IMR-90 (cell line): ENCODE data around the gene ZNF793. TPM values are rescaled to one million over a fixed set of nuclear protein-coding genes. Genes with fewer than 3 reads are reported as not detected.

ENCODE experiments used
- ATAC-seq: fragments of 200-7000 bp; cut with Tn5 transposase; 2 replicates; pipeline ENCODE4 v1.9.1; 2020; ENCODE audit warnings: low read depth, mild to moderate bottlenecking, moderate library complexity
- BruUV-seq: library from RNA; stranded (reverse); fragments of 400-500 nt; replicated peaks from 2 replicates; lab custom pipeline; 2021; lab: Mats Ljungman, UMichigan
- CTCF ChIA-PET: fragments of 300-600 bp; formaldehyde crosslinking; extraction: SDS; loops from one replicate; lab custom pipeline; 2021; ENCODE audit warnings: antibody characterized with exemption; lab: Yijun Ruan, JAX
- POLR2A ChIA-PET: fragments of 300-600 bp; sonication (Branson Sonifier 250); formaldehyde crosslinking; loops from one replicate; lab custom pipeline; 2022; ENCODE audit warnings: antibody characterized with exemption; ENCODE audit not compliant: unreplicated experiment; lab: Charles Lee
- DNase-seq: peaks from one replicate; pipeline ENCODE4 v3.0.0; 2013
- H2AFZ ChIP-seq: replicated peaks from 2 replicates; pipeline ENCODE3; 2013; ENCODE audit warnings: low read length, mild to moderate bottlenecking; ENCODE audit not compliant: poor library complexity
- H2AK5ac ChIP-seq: 2 replicates; pipeline ENCODE4 v1.6.1; 2013; ENCODE audit warnings: low read depth, low read length, inconsistent platforms
- H2AK9ac ChIP-seq: replicated peaks from 2 replicates; pipeline ENCODE3; 2013; ENCODE audit warnings: mild to moderate bottlenecking, low read depth, low read length, moderate library complexity; ENCODE audit not compliant: poor library complexity
- H2BK120ac ChIP-seq: 2 replicates; pipeline ENCODE4 v1.6.1; 2013; ENCODE audit warnings: low read depth, low read length, inconsistent platforms
- H2BK15ac ChIP-seq: 3 replicates; pipeline ENCODE4 v1.6.1; 2013; ENCODE audit warnings: low read depth, low read length, inconsistent platforms
- H2BK20ac ChIP-seq: 2 replicates; pipeline ENCODE4 v1.6.1; 2013; ENCODE audit warnings: low read depth, mild to moderate bottlenecking, inconsistent platforms, low read length, moderate library complexity
- H2BK5ac ChIP-seq: 2 replicates; pipeline ENCODE4 v1.6.1; 2013; ENCODE audit warnings: mild to moderate bottlenecking, low read depth, low read length, inconsistent platforms; ENCODE audit not compliant: poor library complexity, severe bottlenecking
- H3K14ac ChIP-seq: replicated peaks from 2 replicates; pipeline ENCODE4 v1.6.1; 2013; ENCODE audit warnings: low read depth, low read length, inconsistent platforms
- H3K18ac ChIP-seq: 2 replicates; pipeline ENCODE4 v1.6.1; 2013; ENCODE audit warnings: low read depth, low read length, control low read depth
- H3K23ac ChIP-seq: 2 replicates; pipeline ENCODE4 v1.6.1; 2013; ENCODE audit warnings: low read depth, low read length, inconsistent platforms
- H3K27ac ChIP-seq: 2 replicates; pipeline ENCODE4 v1.5.1; 2013; ENCODE audit warnings: mild to moderate bottlenecking, control low read depth, low read length; ENCODE audit not compliant: insufficient read depth
- H3K27me3 ChIP-seq: 2 replicates; pipeline ENCODE4 v1.6.1; 2013; ENCODE audit warnings: low read length; ENCODE audit not compliant: control insufficient read depth, insufficient read depth
- H3K36me3 ChIP-seq: 2 replicates; pipeline ENCODE4 v1.6.1; 2013; ENCODE audit warnings: low read length, mixed read lengths; ENCODE audit not compliant: control insufficient read depth, insufficient read depth
- H3K4ac ChIP-seq: 2 replicates; pipeline ENCODE4 v1.6.1; 2013; ENCODE audit warnings: low read depth, low read length, inconsistent platforms
- H3K4me1 ChIP-seq: 2 replicates; pipeline ENCODE4 v1.6.1; 2013; ENCODE audit warnings: low read length, mixed read lengths; ENCODE audit not compliant: control insufficient read depth, insufficient read depth
- H3K4me2 ChIP-seq: 2 replicates; pipeline ENCODE4 v1.6.1; 2013; ENCODE audit warnings: low read depth, mild to moderate bottlenecking, control low read depth, low read length, moderate library complexity
- H3K4me3 ChIP-seq: 2 replicates; pipeline ENCODE4 v1.5.1; 2013; ENCODE audit warnings: low read depth, mild to moderate bottlenecking, control low read depth, low read length, moderate library complexity; ENCODE audit not compliant: insufficient read depth
- H3K56ac ChIP-seq: 2 replicates; pipeline ENCODE4 v1.6.1; 2013; ENCODE audit warnings: low read length, inconsistent platforms; ENCODE audit not compliant: insufficient read depth; ENCODE audit errors: extremely low read depth
- H3K79me1 ChIP-seq, 2 experiments: 2 replicates each; pipeline ENCODE4 v1.6.1; 2013; ENCODE audit warnings: low read length in 2 of 2, inconsistent platforms in 1 of 2, low read depth in 1 of 2
- H3K9ac ChIP-seq: 2 replicates; pipeline ENCODE4 v1.6.1; 2013; ENCODE audit warnings: low read depth, low read length, control low read depth
- H3K9me1 ChIP-seq: 2 replicates; pipeline ENCODE4 v1.6.1; 2013; ENCODE audit warnings: low read length, inconsistent platforms; ENCODE audit not compliant: insufficient read depth
- H3K9me3 ChIP-seq: 2 replicates; pipeline ENCODE4 v1.6.1; 2013; ENCODE audit warnings: low read length; ENCODE audit not compliant: control insufficient read depth, insufficient read depth
- H4K20me1 ChIP-seq: 2 replicates; pipeline ENCODE4 v1.6.1; 2013; ENCODE audit warnings: low read length, inconsistent platforms; ENCODE audit not compliant: insufficient read depth
- H4K5ac ChIP-seq: 2 replicates; pipeline ENCODE4 v1.6.1; 2013; ENCODE audit warnings: mild to moderate bottlenecking, low read depth, low read length, control low read depth
- H4K8ac ChIP-seq, 2 experiments: 2 replicates each; pipeline ENCODE4 v1.6.1; 2013; ENCODE audit warnings: low read depth in 2 of 2, low read length in 2 of 2, control low read depth in 1 of 2, inconsistent platforms in 1 of 2
- H4K91ac ChIP-seq: 2 replicates; pipeline ENCODE4 v1.6.1; 2013; ENCODE audit warnings: low read depth, low read length, inconsistent platforms; ENCODE audit not compliant: insufficient read depth
- CHD1 ChIP-seq: IDR thresholded peaks from 2 replicates; pipeline ENCODE4 v1.6.1; 2012; ENCODE audit warnings: low read depth, low read length, improper control_type of control experiment
- MAZ ChIP-seq: IDR thresholded peaks from 2 replicates; pipeline ENCODE4 v1.6.1; 2012; ENCODE audit warnings: low read depth, mild to moderate bottlenecking, low read length, improper control_type of control experiment, moderate library complexity, borderline replicate concordance
- MXI1 ChIP-seq: IDR thresholded peaks from 2 replicates; pipeline ENCODE4 v1.6.1; 2012; ENCODE audit warnings: low read depth, mild to moderate bottlenecking, low read length, moderate library complexity, borderline replicate concordance
- NFE2L2 ChIP-seq: fragments of 150-350 bp; IDR thresholded peaks from 2 replicates; pipeline ENCODE4 v1.6.1; 2016; ENCODE audit warnings: low read depth, mild to moderate bottlenecking, low read length
- RFX5 ChIP-seq: IDR thresholded peaks from 2 replicates; pipeline ENCODE4 v1.8.0; 2012; ENCODE audit warnings: low read depth, mild to moderate bottlenecking, low read length, moderate library complexity
- SMC3 ChIP-seq: fragments of 150-350 bp; IDR thresholded peaks from 2 replicates; pipeline ENCODE4 v1.6.1; 2016; ENCODE audit warnings: low read depth, mild to moderate bottlenecking, antibody characterized with exemption, low read length, moderate library complexity
- WGBS, 2 experiments: methylation state at CpG; one replicate each; pipeline versions ENCODE4 v1.1.5 to v1.1.7; 2013; ENCODE audit warnings: missing lambda C conversion rate in 2 of 2; ENCODE audit not compliant: insufficient read length in 1 of 2; ENCODE audit errors: extremely low coverage in 2 of 2; 5-methylcytosine and 5-hydroxymethylcytosine counted together
- dilution Hi-C: fragments of 300-500 bp; cut with HindIII; formaldehyde crosslinking; loops from one replicate; pipeline ENCODE4 v1.14.3; 2018; ENCODE audit warnings: low sequenced_read_pairs; ENCODE audit not compliant: unreplicated experiment
- in situ Hi-C: fragments of 300-500 bp; cut with MboI; formaldehyde crosslinking; loops from 3 replicates; pipeline ENCODE4 v1.14.3; 2019; ENCODE audit warnings: low sequenced_read_pairs, inconsistent platforms, mixed read lengths
- intact Hi-C: fragments of 100-400 bp; cut with micrococcal nuclease; formaldehyde crosslinking; loops from 2 replicates; pipeline ENCODE4 v1.10.0; 2022
- polyA plus RNA-seq, 3 experiments: library from polyadenylated mRNA; depleted of rRNA; stranded (reverse); fragments of >200 nt; gene quantifications; 2 replicates each; pipeline ENCODE4 v1.2.3, GENCODE V29; 2012; ENCODE audit warnings: low replicate concordance in 1 of 3
- total RNA-seq: library from RNA; depleted of rRNA; stranded (reverse); fragments of >200 nt; gene quantifications from 2 replicates; pipeline ENCODE4 v1.2.3, GENCODE V29; 2012
- TF ChIP-seq, protein P1 (sequence below): fragments of 150-350 bp; IDR thresholded peaks from 2 replicates; pipeline ENCODE4 v1.6.1; 2016; ENCODE audit warnings: low read depth, mild to moderate bottlenecking, low read length, moderate library complexity, borderline replicate concordance
- TF ChIP-seq, protein P2 (sequence below): conservative IDR thresholded peaks from 2 replicates; pipeline ENCODE4 v1.5.1; 2012; ENCODE audit warnings: mild to moderate bottlenecking, low read depth, low read length, improper control_type of control experiment

The ZNF793 gene
- total and polyA plus RNA-seq, 2 of the 4 experiments (the other 2 are of a cell fraction): 0.50 to 0.72 TPM

DNA sequence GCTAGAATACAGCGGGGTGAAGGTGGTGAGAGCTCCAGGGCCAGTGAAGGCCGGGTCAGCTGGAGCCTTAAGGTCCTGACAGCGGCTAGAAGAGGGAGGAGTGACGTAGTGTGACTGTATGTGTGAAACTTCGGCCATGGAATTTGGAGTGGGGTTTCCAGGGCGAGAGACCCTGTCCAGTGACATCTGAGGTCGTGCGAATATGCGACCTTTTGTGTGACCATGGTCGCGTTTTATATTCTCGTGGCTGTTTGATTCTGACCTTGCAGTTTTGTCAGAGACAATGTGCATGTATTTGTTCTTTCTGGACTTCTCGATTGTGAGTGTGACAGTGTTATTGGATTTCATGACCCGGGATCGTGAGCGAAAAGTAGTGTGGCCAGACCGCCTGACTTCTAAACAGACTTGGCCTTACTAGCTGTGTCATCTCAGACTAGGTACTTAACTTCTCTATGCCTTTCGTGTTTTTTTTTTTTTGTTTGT is 39.1 kb upstream of the ZNF793 start:
- Histone ChIP-seq H4K5ac (peak overlapping the region; percentile 82), H3K9me1 (no peaks in the 10 kb centered on the region), H3K4me2 (peak overlapping the region; percentile 86), H2BK15ac (no peak overlapping the region; the same call in 2 of the 3 replicates), H3K36me3 (peaks cover 5% of the 10 kb centered on the region), H4K91ac (peak overlapping the region; percentile 34; the same call in 1 of the 2 replicates), H3K23ac (no peak overlapping the region), H2AK5ac (peak overlapping the region; percentile 0; the same call in 1 of the 2 replicates), H3K27me3 (no peaks in the 10 kb centered on the region), H3K4ac (peak overlapping the region; percentile 59), H3K56ac (no peak overlapping the region), H3K27ac (peak overlapping the region; percentile 55), H2BK120ac (no peak overlapping the region), H4K8ac (peak overlapping the region; percentile 67 to 97), H4K20me1 (no peaks in the 10 kb centered on the region), H2BK20ac (no peak overlapping the region), H3K14ac (peak overlapping the region; percentile 58; the same call in 1 of the 2 replicates), H2AFZ (peak overlapping the region; percentile 100), H3K9me3 (peaks cover under 1% of the 10 kb centered on the region; the same call in 1 of the 2 replicates), H3K18ac (no peak overlapping the region), H3K4me1 (peaks cover 2% of the 10 kb centered on the region; the same call in 1 of the 2 replicates), H3K79me1 (peaks cover 0 to 25% of the 10 kb centered on the region in 2 experiments; a peak in 2 of 4 replicates), H2BK5ac (peak overlapping the region; percentile 44), H3K9ac (peak overlapping the region; percentile 50), H2AK9ac (peak overlapping the region; percentile 85), H3K4me3 (peak overlapping the region; percentile 81)
- ATAC-seq: no peak
- DNase-seq: no peak
- in situ Hi-C loops (no loop called here), dilution Hi-C loops (no loop called here), intact Hi-C loops (loop anchor here (5.0 to 10.0 kb wide), 4 partner anchors 135 to 495 kb away; partner anchors contain the start of gene ZFP30)
- ChIA-PET POLR2A (no interaction called here), CTCF (no interaction called here)
- BruUV-seq: no TSS peak
- TF ChIP-seq CHD1 (no peak), RFX5 (no peak), MAZ (no peak), MXI1 (peak; percentile 1; the same call in 1 of the 2 replicates), SMC3 (no peak), NFE2L2 (no peak)
- TF ChIP-seq, protein P1, sequence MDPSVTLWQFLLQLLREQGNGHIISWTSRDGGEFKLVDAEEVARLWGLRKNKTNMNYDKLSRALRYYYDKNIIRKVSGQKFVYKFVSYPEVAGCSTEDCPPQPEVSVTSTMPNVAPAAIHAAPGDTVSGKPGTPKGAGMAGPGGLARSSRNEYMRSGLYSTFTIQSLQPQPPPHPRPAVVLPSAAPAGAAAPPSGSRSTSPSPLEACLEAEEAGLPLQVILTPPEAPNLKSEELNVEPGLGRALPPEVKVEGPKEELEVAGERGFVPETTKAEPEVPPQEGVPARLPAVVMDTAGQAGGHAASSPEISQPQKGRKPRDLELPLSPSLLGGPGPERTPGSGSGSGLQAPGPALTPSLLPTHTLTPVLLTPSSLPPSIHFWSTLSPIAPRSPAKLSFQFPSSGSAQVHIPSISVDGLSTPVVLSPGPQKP: no peak
- TF ChIP-seq, protein P2, sequence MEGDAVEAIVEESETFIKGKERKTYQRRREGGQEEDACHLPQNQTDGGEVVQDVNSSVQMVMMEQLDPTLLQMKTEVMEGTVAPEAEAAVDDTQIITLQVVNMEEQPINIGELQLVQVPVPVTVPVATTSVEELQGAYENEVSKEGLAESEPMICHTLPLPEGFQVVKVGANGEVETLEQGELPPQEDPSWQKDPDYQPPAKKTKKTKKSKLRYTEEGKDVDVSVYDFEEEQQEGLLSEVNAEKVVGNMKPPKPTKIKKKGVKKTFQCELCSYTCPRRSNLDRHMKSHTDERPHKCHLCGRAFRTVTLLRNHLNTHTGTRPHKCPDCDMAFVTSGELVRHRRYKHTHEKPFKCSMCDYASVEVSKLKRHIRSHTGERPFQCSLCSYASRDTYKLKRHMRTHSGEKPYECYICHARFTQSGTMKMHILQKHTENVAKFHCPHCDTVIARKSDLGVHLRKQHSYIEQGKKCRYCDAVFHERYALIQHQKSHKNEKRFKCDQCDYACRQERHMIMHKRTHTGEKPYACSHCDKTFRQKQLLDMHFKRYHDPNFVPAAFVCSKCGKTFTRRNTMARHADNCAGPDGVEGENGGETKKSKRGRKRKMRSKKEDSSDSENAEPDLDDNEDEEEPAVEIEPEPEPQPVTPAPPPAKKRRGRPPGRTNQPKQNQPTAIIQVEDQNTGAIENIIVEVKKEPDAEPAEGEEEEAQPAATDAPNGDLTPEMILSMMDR: no peak
- WGBS, 2 experiments: 26% methylated on average over 10 of the region's 18 CpGs; no CpG with 5 or more reads in 1 of the 2 experiments
